HG02970 (cell line): ENCODE measurements around the gene NOL4L.

ENCODE experiments used
- ATAC-seq: cut with Tn5 transposase; IDR thresholded peaks from one replicate; pipeline ENCODE4 v1.9.1; 2021; ENCODE audit warnings: mild to moderate bottlenecking, moderate library complexity, moderate number of reproducible peaks; ENCODE audit not compliant: unreplicated experiment, low FRiP score

Gene NOL4L

GRCh38 chr20:32451340-32451681 is 133.8 kb downstream of the NOL4L start:
- no peak for ATAC-seq

- ATAC-seq, result no peak
These were observed 134.6 kb downstream of the NOL4L start for GRCh38 chr20:32450484-32451061.

- ATAC-seq, result no peak
These were observed 135.2 kb downstream of the NOL4L start for GRCh38 chr20:32449890-32450401.

- ATAC-seq, result no peak
These were observed 135.9 kb downstream of the NOL4L start for GRCh38 chr20:32449057-32449889.

GRCh38 chr20:32448306-32449056 is 136.7 kb downstream of the NOL4L start:
- ATAC-seq, result no peak

DNA sequence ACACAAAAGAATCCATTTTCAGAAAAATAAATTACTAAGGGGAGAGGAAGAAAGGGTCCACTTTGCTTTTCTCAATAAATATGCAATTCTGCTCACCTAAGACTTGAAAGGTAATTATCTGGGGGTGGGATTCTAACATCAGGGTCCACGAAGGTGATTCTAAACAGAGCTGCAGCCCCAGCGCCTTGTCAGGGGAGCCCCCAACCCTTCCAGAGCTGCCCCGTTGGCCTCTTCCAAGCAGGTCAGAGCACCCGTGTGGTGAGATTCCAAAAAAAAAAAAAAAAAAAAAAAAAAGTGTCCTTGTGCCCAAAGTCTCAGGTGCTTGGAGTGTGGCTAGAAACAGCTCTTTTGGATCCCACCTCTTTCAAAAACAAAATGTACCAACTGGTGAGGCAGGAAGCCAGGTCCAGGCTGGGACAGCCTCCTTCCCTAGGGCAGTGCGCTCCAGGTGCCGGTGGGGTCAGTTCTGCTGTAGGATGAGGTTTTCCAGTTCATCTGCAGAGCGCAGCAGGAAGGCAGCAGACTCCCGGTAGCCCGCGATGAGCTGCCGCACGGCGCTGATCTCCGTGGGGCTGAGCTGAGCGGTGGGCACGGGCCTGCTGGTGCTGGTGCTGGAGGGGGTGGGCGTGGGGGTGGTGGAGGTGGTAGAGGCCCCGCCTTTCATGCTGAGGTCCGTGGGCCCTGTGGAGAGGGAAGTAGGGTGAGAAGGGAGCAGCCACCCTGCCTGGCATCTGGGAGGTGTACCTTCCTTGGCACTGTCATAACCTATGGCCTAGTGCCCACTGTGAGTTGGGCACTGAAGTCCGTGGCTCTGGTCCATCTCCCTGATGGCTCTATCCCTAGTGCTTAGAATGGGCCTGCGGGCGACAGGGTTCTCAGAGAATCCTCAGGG is 137.8 kb downstream of the NOL4L start:
- ATAC-seq, result no peak

- no peak for ATAC-seq
These were observed 138.6 kb downstream of the NOL4L start for GRCh38 chr20:32446301-32447100.

DNA sequence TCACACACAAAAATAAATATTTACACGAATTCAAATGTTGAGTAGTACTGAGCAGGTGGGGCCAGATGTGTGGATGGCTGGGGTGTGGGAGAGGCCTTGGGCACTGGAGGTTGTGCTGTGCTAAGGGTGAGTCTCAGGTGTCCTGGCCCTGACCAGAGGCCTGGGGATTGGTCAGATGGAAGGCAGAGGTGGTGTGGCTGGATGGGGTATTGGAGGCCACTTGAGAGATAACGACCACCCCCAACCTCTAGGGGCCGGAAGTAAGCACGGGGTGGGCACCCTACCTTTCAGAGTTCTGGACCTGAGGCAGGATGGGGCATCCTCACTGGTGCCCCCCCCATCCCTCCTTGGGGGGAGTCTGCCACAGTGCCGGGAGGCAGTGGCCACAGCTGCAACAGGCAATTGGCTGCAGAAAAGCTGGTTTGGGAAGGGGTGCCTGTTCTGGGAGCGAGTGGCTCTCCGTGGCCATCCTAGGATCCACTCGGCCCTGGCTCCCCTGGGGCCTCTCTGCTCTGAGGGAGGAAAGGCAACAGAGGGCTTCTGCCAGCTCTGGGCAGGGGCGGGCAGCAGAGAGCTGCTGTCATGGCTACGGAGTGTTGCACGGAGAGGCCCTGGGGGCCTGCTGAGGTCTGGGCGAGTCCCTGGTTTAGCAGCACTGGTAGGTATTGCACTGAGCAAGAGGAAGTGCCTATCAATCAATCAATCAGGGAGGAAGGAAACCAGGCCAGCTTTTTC is 139.4 kb downstream of the NOL4L start:
- no peak for ATAC-seq

DNA sequence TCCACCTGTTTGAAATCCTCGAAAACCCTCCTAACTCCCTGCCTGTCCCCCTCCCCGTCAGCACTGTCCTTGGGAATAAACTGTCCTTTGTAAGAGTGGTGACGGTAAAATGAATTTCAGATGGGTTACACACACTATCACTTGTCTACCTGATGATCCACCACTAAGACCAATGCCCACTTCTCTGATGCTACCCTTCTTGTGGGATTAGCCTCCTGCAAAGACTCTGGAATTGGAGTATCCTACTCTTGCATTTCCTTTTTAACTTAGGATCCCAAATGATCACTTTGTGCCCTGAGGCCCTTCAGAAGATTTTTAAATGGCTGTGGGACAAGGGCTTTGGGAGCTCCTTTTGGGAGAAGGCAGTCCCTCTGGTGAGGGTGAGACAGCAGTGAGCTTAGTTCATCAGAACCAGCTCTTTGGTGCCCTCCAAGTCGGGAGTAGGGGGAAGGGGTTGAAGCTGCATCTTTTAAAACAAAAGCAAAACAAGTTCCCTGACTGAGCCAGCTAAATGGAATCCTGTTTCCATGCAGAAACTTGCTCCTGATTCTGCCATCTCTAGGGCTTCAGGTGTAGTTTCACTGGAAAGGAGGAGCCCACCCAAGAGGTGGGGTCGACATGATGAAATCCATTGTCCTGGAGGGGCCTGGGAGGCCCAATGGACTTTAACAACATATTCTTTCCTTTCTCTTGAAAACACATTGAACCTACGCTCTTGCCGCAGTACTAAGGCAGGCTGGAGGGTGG is 140.5 kb downstream of the NOL4L start:
- ATAC-seq, result no peak

DNA sequence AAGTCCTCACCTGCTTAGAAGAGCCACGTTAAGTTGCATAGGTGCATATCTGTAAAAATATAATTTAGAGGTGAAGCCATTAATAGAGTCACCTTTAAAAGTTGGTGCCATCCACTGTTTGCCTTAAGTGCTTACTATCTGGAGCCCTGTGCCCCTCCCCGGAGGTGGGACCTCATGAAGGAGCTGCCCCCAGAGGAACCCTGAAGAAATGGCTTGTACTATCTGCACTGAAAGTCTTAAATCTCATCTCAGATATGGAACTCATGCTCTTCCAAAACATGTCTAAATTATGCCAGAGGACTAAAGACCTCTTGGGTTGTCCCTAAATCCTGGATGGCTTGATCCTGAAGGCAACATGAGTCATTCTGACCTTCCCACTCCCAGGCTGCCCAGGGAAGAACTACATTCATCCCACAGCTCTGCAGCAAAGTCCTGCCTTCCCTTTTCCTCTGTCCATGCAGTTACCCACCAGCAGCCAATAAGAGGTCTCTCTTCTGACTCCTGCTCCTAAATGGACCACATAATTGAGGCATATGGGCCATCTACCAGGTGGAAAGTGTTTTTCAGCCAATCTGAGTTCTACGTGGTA is 141.7 kb downstream of the NOL4L start:
- ATAC-seq, result no peak

DNA sequence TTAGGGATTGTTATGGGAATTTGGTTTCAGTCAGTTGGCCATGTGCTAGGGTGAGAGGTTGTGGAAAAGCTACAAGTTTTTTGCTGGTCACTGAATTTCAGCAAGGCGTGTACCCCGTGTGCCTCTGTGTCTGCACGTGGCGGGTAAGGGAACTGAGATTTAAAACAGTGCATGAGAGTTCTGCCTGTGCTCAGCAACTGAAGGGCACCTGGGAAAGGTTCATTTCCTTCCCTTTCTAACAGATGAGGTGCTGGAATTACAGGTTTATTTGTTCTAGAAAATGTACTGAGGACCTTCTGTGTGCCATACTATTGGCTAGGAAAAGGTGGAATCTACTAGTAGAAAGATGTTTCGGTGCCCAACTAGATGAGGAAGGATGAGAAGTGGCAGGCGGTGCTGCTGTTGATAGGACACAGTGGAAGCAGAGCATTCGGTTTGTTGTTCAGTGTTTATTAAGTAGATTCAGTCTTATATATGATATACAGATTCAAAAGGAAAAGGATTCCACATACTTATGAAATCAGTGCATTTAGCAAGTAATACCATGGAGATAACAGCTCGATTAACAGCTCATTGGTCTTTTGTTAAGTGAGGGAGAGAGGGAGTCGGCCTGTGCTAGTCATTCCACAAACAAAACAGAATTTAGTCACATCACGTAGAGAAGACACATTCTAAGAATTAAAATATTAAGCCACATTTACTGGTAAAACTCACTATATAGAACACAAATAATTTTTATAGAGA is 142.3 kb downstream of the NOL4L start:
- ATAC-seq, result no peak

DNA sequence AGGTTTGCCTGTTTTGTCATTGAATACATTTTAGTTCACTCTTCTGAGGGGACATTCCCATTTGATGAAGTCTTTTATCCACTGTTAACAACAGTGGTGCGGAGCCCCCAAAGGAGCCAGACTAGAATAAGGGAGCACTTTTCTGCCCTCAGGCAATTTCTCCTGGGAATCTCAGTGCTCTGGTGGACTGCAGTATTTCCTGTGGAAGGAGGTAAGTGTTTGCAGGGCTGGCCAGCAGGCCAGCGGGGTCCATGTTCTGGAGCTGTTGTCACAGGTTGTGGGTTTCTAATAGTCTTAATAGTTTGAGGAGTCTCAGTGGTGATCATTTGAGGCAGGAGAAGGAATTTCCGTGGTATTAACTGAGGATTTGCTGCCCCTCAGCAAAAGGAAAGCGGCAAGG is 143.5 kb downstream of the NOL4L start:
- ATAC-seq, result no peak

GRCh38 chr20:32440758-32441078 is 144.4 kb downstream of the NOL4L start:
- no peak for ATAC-seq

DNA sequence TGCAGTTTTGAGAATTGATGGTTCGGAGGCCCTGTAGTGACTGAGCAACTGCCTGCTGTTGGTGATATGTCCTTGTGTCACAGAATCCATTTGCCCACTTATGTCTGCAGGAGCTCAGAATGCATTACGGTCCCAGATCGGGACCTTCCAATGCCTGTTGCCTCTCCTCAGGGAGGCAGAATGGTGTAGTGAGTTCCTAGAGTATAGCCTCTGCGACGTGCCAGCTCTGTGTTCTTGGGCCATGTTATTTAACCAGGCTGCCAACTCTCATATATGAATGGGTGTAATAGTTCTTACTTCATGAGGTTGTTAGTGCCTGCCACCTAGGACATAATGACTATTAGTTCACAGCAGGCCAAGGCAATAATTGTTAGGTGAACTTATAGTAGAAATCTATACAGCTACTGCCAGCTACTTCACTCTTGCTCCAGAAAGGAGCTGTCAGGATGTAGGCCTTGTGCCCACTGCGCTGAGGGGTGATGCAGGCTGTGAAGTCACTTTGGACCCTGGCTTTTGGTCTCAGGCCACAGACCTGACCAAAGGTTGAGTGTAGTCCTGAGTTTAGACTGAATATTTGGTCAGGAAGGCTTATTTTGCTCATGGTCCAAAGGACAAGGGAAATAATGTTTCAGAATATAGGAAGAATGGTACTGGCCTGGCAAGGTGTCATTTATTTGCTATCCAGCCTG is 144.9 kb downstream of the NOL4L start:
- no peak for ATAC-seq

GRCh38 chr20:32439132-32439829 is 145.9 kb downstream of the NOL4L start:
- no peak for ATAC-seq

- ATAC-seq, result no peak
These were observed 146.7 kb downstream of the NOL4L start for GRCh38 chr20:32438331-32438858.
